CD4-positive, alpha-beta T cell treated with Interleukin-4 for 1 hour (primary cell): ENCODE measurements around the gene AADAC.
"Not testable (repeated sequence)": the region's sequence is repeated elsewhere in the genome, so short reads cannot be mapped to it uniquely, and the experiment has no call there.

ENCODE experiments used
- DNase-seq, 2 donors: peaks; one replicate each; pipeline ENCODE4 v3.0.0-alpha.2; 2020 to 2022

AADAC gene, protein sequence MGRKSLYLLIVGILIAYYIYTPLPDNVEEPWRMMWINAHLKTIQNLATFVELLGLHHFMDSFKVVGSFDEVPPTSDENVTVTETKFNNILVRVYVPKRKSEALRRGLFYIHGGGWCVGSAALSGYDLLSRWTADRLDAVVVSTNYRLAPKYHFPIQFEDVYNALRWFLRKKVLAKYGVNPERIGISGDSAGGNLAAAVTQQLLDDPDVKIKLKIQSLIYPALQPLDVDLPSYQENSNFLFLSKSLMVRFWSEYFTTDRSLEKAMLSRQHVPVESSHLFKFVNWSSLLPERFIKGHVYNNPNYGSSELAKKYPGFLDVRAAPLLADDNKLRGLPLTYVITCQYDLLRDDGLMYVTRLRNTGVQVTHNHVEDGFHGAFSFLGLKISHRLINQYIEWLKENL

GRCh38 chr3:151813799-151814198, at the start of gene AADAC:
Gene AADAC, plus strand, starts transcription at chr3:151814116. Its CDS starts 47 bp downstream, at chr3:151814163.
- no peak for DNase-seq

DNA sequence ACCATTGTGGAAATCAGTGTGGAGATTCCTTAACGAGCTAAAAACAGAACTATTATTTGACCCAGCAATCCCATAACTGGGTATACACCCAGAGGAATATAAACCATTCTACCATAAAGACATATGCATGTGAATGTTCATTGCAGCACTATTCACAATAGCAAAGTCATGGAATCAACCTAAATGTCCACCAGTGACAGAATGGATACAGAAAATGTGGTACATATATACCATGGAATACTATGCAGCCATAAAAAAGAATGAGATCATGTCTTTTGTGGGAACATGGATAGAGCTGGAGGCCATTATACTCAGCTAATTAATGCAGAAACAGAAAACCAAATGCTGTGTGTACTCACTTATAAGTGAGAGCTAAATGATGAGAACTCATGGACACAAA, 49.2 kb upstream of the AADAC start:
- DNase-seq, result not testable (repeated sequence)

DNA sequence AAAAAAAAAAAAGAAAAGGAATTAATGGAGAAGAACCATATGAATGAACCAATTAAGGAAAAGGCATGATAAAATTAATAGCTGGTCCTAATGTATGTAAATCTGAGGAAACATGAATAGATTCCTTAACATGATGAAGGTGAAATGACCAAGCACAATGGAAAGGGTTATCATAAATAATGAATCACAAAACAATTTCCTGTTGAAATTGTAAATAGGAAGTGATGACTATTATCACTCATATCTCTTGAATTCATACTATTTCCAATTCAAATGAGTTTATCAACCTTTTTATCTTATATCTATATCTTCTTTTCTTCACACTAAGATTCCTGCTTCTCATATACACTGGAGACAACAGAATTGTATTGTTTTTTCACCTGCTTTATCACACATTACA, 48.2 kb upstream of the AADAC start:
- DNase-seq, result no peak

- DNase-seq, result no peak
Observed at GRCh38 chr3:151766454-151766853, 47.5 kb upstream of the AADAC start.

- DNase-seq, result no peak
Observed at GRCh38 chr3:151768393-151768930, 45.5 kb upstream of the AADAC start.

GRCh38 chr3:151769175-151769574, 44.7 kb upstream of the AADAC start:
- DNase-seq, result no peak

DNA sequence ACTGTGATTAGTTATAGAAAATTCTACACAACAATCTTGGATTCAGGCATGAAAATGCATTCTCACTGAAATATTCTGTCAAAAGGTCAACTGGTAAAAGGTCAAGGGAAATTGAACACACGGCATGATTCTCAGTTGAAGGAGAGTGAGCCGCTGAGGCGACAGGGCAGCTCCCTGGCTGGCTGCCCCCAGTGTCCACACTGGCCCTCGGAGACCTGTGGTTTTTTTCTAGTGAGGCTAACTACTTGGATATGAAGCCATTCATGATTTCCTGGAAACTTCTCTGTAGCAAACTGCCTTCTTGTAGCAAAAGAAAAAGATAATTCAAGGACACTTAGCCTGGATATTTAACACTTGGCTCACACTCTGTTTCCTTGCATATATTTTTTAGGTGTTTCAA, 43.0 kb upstream of the AADAC start:
- DNase-seq, result no peak

GRCh38 chr3:151772825-151773480, 41.0 kb upstream of the AADAC start:
- no peak for DNase-seq

- no peak for DNase-seq
Observed at GRCh38 chr3:151774235-151774634, 39.7 kb upstream of the AADAC start.

GRCh38 chr3:151774910-151775309, 39.0 kb upstream of the AADAC start:
- DNase-seq, result no peak

DNA sequence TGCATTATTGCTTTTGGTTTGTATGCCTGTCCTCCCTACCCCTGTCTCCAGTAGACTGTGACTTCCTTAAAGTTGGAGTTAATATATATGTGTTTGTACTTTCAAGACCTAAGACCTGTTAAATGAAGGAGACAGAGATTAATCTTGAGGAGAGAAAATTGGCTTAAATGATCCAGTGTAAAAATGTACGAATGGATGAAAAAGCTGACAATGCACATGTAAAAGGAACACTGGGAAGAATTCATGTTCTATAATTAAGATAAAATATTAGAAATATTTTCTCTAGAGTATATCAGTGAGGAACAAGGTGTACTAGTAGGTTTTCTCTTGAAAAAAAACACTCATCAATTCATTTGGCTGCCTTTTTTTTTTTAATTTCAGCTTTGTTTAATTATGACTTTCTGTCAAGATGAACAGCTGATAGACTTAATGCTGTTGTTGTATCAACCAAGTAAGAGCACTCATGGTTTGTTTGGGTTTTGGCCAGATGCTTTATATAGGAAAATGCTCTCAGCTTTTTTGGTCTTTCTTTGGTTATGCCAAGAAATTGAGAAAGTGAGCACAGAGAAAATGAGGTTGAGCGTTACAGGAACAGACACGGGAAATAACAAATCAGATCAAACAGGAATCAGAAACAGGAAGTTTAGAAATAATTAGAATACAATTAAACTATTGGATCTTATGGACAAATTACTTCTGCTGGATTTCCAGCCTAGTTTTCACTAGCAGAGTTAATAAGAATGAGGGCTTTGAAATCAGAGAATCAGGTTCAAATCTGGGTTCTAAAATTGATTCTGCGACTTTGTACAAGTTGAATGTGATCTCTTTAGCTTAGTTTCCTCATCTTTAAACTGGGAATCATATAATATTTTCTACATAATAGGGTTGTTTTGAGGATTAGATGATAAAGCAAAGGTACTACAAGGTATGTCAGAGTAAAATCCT, 38.3 kb upstream of the AADAC start:
- DNase-seq, result no peak

DNA sequence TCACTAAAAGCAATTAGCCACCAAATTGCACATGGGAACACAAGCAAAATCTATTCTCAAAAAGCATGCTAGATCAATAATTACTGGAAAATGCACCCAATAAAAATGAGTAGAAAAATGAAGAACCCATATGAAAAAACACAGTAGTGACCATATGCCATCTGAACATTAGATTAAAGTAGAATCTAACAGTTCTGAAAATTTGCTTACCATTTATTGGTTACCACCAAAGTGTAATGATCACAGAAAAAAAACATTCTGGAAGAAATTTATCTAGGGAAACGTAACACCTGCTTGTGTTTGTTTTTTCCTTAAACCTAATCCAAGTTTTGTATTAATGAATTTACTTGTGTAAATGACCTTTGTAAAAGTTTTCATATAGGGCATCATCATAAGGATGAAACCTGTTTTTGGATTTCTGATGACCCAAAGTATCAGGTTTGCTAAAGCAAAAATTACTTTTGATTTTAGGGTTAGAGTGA, 37.6 kb upstream of the AADAC start:
- no peak for DNase-seq

DNA sequence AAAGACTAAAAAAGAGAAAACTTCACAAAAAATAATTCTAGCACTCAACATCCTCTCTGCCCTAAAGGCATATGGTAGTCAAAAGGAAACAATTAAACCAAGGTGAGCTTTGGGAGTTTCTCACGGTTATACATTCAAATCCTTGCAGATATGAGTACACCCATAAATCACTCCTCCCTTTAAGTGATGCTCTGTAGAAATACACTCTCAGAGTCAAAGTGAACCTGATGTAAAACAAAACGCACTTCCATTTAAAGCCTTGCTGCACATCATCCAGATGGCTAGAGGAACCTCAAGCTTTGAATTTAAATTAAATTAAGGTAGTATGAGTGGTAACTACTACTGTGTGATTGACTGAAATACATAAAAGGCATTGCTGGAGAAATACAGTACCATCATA, 36.0 kb upstream of the AADAC start:
- DNase-seq, result no peak

DNA sequence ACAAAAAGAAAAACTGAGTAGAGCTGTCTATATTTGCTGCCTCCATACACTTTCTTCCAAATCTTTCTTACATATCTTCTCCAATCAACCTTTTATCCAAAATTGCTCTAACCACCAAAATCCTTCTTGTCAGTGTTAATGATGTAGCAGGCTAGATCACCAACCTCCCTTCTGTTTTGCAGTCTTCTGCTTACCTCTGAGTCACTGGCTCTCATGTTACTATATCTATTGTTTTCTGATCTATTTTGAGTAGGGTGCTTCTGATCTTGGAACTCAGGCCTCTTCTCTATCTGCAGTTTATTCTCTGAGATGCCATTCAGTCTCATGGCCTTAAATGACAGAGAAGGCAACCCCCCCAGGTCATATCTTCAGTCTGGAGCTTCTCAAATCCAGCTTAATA, 26.3 kb upstream of the AADAC start:
- DNase-seq, result no peak

- no peak for DNase-seq
Observed at GRCh38 chr3:151788401-151788800, 25.5 kb upstream of the AADAC start.

DNA sequence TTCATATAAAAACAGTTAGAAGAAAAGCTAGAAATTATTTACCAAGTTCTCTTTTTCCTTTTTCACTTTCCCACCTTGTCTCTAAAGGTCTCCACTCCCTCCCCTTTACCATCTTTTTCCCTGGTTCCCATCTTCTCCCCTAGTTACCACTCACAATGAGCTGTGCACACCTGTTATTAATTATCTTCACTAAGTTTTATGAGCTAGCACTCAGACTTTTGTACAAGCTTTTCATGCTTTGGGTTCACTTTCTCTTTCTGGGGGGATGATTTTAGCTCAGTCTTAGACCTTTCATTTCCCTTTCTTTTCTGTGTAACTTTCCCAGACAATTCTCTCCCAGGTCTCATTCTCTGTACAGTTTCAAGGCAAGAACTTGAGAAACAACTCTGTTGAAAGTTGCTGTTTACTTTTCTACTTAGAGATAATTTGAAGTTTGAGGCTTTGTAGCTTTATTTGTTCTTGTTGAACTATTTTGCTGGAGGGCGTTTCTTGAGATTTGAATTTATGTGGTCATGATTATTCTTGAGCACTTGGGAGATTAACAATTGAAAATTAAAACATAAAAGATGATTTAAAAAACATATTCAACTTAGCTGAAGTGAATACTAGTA, 24.0 kb upstream of the AADAC start:
- DNase-seq, result no peak

DNA sequence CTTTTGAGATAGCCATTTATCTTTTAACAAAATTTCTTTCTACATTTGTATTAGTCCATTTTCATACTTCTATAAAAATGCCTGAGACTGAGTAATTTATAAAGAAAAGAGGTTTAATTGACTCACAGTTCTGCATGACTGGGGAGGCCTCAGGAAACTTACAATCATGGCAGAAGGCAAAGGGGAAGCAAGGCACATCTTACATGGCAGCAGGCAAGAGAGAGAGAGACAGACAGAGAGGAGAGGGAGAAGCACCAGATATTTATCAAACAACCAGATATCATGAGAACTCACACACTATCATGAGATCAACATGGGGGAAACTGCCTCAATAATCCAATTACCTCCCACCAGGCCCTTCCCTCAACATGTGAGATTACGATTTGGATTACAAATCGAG, 23.2 kb upstream of the AADAC start:
- DNase-seq, result not testable (repeated sequence)

DNA sequence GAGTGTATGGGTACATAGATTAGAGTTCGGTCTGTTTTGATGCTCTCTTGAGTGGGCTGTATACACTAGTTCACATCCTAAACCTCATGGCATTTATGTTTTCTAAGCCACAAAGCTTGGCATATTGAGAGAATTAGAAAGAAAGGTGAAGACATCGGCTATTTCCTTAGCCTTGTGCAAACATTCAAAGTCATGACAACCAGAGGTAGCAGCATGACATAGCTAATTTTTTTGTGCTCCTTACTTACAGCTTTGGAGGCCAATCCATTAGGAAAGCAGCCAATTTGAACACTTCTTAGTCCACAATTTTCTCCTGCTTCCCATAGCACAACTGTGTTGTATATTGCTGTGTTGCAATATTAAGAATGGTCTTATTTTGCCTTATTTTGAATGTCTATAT, 21.5 kb upstream of the AADAC start:
- no peak for DNase-seq

DNA sequence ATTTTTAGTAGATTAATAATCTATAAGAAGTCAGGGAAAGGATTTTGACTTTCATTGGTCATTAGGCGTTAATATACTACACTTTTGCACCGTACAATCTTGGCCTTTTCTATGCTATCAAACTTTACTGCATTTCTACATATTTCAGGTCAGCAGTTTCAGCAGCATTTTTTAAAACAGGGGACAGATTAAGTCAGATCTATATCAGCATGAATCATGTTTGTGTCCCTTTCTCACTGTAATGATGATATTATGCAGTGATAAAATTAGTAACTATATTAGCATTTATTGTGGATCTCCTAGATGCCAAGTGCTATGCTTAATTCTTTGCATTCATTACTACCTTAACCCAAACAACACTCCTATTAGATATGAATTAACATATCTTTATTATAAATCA, 20.3 kb upstream of the AADAC start:
- no peak for DNase-seq

DNA sequence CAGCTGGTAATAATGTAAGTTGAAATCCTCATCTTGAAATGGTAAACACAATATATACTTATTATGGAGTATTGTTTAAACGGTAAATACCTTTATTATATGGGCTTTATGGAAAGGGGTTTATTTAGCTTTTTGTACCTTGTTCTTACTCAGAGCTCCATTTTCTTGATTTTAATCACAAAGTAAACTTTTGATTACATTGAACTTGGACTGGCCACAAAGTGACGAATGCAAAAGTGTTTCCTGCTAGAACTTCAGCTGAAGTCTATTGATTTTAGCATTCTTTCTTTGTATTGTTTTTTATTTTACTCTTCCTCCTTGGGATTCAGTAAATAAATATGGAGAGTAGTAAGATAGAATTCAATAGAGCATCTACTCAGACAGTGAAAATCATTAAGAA, 19.8 kb upstream of the AADAC start:
- DNase-seq, result no peak

DNA sequence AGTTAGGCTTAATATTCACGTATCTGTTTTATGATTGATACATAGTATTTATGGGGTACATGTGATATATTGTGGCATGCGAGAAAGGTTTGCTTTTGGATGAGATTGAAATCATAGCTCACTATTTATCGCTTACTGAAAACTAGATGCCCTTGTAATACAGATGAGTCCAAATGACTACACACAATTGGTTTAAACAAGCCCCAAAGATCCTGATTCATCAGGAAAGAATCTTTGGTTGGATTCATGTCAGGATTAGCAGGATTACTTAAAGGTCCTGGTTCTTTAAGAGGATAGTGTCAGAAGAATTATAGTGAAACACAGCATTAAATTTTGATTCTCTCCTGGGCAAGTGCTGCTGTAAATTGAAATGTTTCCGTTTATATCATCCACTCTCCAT, 18.6 kb upstream of the AADAC start:
- no peak for DNase-seq

GRCh38 chr3:151796105-151796680, 17.7 kb upstream of the AADAC start:
- no peak for DNase-seq
